IMR-90 (cell line): ENCODE results near the gene PKHD1. TPM values are rescaled to one million over a fixed set of nuclear protein-coding genes. Genes with fewer than 3 reads are reported as not detected.

Experiments
- ATAC-seq: fragments of 200-7000 bp; cut with Tn5 transposase; 2 replicates; pipeline ENCODE4 v1.9.1; 2020; ENCODE audit warnings: low read depth, mild to moderate bottlenecking, moderate library complexity
- BruUV-seq: library from RNA; stranded (reverse); fragments of 400-500 nt; replicated peaks from 2 replicates; lab custom pipeline; 2021; lab: Mats Ljungman, UMichigan
- CTCF ChIA-PET: fragments of 300-600 bp; formaldehyde crosslinking; extraction: SDS; loops from one replicate; lab custom pipeline; 2021; ENCODE audit warnings: antibody characterized with exemption; lab: Yijun Ruan, JAX
- POLR2A ChIA-PET: fragments of 300-600 bp; sonication (Branson Sonifier 250); formaldehyde crosslinking; loops from one replicate; lab custom pipeline; 2022; ENCODE audit warnings: antibody characterized with exemption; ENCODE audit not compliant: unreplicated experiment; lab: Charles Lee
- DNase-seq: peaks from one replicate; pipeline ENCODE4 v3.0.0; 2013
- H2AFZ ChIP-seq: replicated peaks from 2 replicates; pipeline ENCODE3; 2013; ENCODE audit warnings: low read length, mild to moderate bottlenecking; ENCODE audit not compliant: poor library complexity
- H2AK5ac ChIP-seq: 2 replicates; pipeline ENCODE4 v1.6.1; 2013; ENCODE audit warnings: low read depth, low read length, inconsistent platforms
- H2AK9ac ChIP-seq: replicated peaks from 2 replicates; pipeline ENCODE3; 2013; ENCODE audit warnings: mild to moderate bottlenecking, low read depth, low read length, moderate library complexity; ENCODE audit not compliant: poor library complexity
- H2BK120ac ChIP-seq: 2 replicates; pipeline ENCODE4 v1.6.1; 2013; ENCODE audit warnings: low read depth, low read length, inconsistent platforms
- H2BK15ac ChIP-seq: 3 replicates; pipeline ENCODE4 v1.6.1; 2013; ENCODE audit warnings: low read depth, low read length, inconsistent platforms
- H2BK20ac ChIP-seq: 2 replicates; pipeline ENCODE4 v1.6.1; 2013; ENCODE audit warnings: low read depth, mild to moderate bottlenecking, inconsistent platforms, low read length, moderate library complexity
- H2BK5ac ChIP-seq: 2 replicates; pipeline ENCODE4 v1.6.1; 2013; ENCODE audit warnings: mild to moderate bottlenecking, low read depth, low read length, inconsistent platforms; ENCODE audit not compliant: poor library complexity, severe bottlenecking
- H3K14ac ChIP-seq: replicated peaks from 2 replicates; pipeline ENCODE4 v1.6.1; 2013; ENCODE audit warnings: low read depth, low read length, inconsistent platforms
- H3K18ac ChIP-seq: 2 replicates; pipeline ENCODE4 v1.6.1; 2013; ENCODE audit warnings: low read depth, low read length, control low read depth
- H3K23ac ChIP-seq: 2 replicates; pipeline ENCODE4 v1.6.1; 2013; ENCODE audit warnings: low read depth, low read length, inconsistent platforms
- H3K27ac ChIP-seq: 2 replicates; pipeline ENCODE4 v1.5.1; 2013; ENCODE audit warnings: mild to moderate bottlenecking, control low read depth, low read length; ENCODE audit not compliant: insufficient read depth
- H3K27me3 ChIP-seq: 2 replicates; pipeline ENCODE4 v1.6.1; 2013; ENCODE audit warnings: low read length; ENCODE audit not compliant: control insufficient read depth, insufficient read depth
- H3K36me3 ChIP-seq: 2 replicates; pipeline ENCODE4 v1.6.1; 2013; ENCODE audit warnings: low read length, mixed read lengths; ENCODE audit not compliant: control insufficient read depth, insufficient read depth
- H3K4ac ChIP-seq: 2 replicates; pipeline ENCODE4 v1.6.1; 2013; ENCODE audit warnings: low read depth, low read length, inconsistent platforms
- H3K4me1 ChIP-seq: 2 replicates; pipeline ENCODE4 v1.6.1; 2013; ENCODE audit warnings: low read length, mixed read lengths; ENCODE audit not compliant: control insufficient read depth, insufficient read depth
- H3K4me2 ChIP-seq: 2 replicates; pipeline ENCODE4 v1.6.1; 2013; ENCODE audit warnings: low read depth, mild to moderate bottlenecking, control low read depth, low read length, moderate library complexity
- H3K4me3 ChIP-seq: 2 replicates; pipeline ENCODE4 v1.5.1; 2013; ENCODE audit warnings: low read depth, mild to moderate bottlenecking, control low read depth, low read length, moderate library complexity; ENCODE audit not compliant: insufficient read depth
- H3K56ac ChIP-seq: 2 replicates; pipeline ENCODE4 v1.6.1; 2013; ENCODE audit warnings: low read length, inconsistent platforms; ENCODE audit not compliant: insufficient read depth; ENCODE audit errors: extremely low read depth
- H3K79me1 ChIP-seq, 2 experiments: 2 replicates each; pipeline ENCODE4 v1.6.1; 2013; ENCODE audit warnings: low read length in 2 of 2, inconsistent platforms in 1 of 2, low read depth in 1 of 2
- H3K9ac ChIP-seq: 2 replicates; pipeline ENCODE4 v1.6.1; 2013; ENCODE audit warnings: low read depth, low read length, control low read depth
- H3K9me1 ChIP-seq: 2 replicates; pipeline ENCODE4 v1.6.1; 2013; ENCODE audit warnings: low read length, inconsistent platforms; ENCODE audit not compliant: insufficient read depth
- H3K9me3 ChIP-seq: 2 replicates; pipeline ENCODE4 v1.6.1; 2013; ENCODE audit warnings: low read length; ENCODE audit not compliant: control insufficient read depth, insufficient read depth
- H4K20me1 ChIP-seq: 2 replicates; pipeline ENCODE4 v1.6.1; 2013; ENCODE audit warnings: low read length, inconsistent platforms; ENCODE audit not compliant: insufficient read depth
- H4K5ac ChIP-seq: 2 replicates; pipeline ENCODE4 v1.6.1; 2013; ENCODE audit warnings: mild to moderate bottlenecking, low read depth, low read length, control low read depth
- H4K8ac ChIP-seq, 2 experiments: 2 replicates each; pipeline ENCODE4 v1.6.1; 2013; ENCODE audit warnings: low read depth in 2 of 2, low read length in 2 of 2, control low read depth in 1 of 2, inconsistent platforms in 1 of 2
- H4K91ac ChIP-seq: 2 replicates; pipeline ENCODE4 v1.6.1; 2013; ENCODE audit warnings: low read depth, low read length, inconsistent platforms; ENCODE audit not compliant: insufficient read depth
- CEBPB ChIP-seq: IDR thresholded peaks from 2 replicates; pipeline ENCODE4 v1.6.1; 2012; ENCODE audit warnings: low read depth, low read length, improper control_type of control experiment
- ELK1 ChIP-seq: fragments of 150-350 bp; IDR thresholded peaks from 2 replicates; pipeline ENCODE4 v1.6.1; 2016; ENCODE audit warnings: low read depth, mild to moderate bottlenecking, low read length, moderate library complexity, borderline replicate concordance
- MAZ ChIP-seq: IDR thresholded peaks from 2 replicates; pipeline ENCODE4 v1.6.1; 2012; ENCODE audit warnings: low read depth, mild to moderate bottlenecking, low read length, improper control_type of control experiment, moderate library complexity, borderline replicate concordance
- MXI1 ChIP-seq: IDR thresholded peaks from 2 replicates; pipeline ENCODE4 v1.6.1; 2012; ENCODE audit warnings: low read depth, mild to moderate bottlenecking, low read length, moderate library complexity, borderline replicate concordance
- NFE2L2 ChIP-seq: fragments of 150-350 bp; IDR thresholded peaks from 2 replicates; pipeline ENCODE4 v1.6.1; 2016; ENCODE audit warnings: low read depth, mild to moderate bottlenecking, low read length
- SMC3 ChIP-seq: fragments of 150-350 bp; IDR thresholded peaks from 2 replicates; pipeline ENCODE4 v1.6.1; 2016; ENCODE audit warnings: low read depth, mild to moderate bottlenecking, antibody characterized with exemption, low read length, moderate library complexity
- WGBS, 2 experiments: methylation state at CpG; one replicate each; pipeline versions ENCODE4 v1.1.5 to v1.1.7; 2013; ENCODE audit warnings: missing lambda C conversion rate in 2 of 2; ENCODE audit not compliant: insufficient read length in 1 of 2; ENCODE audit errors: extremely low coverage in 2 of 2; 5-methylcytosine and 5-hydroxymethylcytosine counted together
- dilution Hi-C: fragments of 300-500 bp; cut with HindIII; formaldehyde crosslinking; loops from one replicate; pipeline ENCODE4 v1.14.3; 2018; ENCODE audit warnings: low sequenced_read_pairs; ENCODE audit not compliant: unreplicated experiment
- in situ Hi-C: fragments of 300-500 bp; cut with MboI; formaldehyde crosslinking; loops from 3 replicates; pipeline ENCODE4 v1.14.3; 2019; ENCODE audit warnings: low sequenced_read_pairs, inconsistent platforms, mixed read lengths
- intact Hi-C: fragments of 100-400 bp; cut with micrococcal nuclease; formaldehyde crosslinking; loops from 2 replicates; pipeline ENCODE4 v1.10.0; 2022
- polyA plus RNA-seq, 3 experiments: library from polyadenylated mRNA; depleted of rRNA; stranded (reverse); fragments of >200 nt; gene quantifications; 2 replicates each; pipeline ENCODE4 v1.2.3, GENCODE V29; 2012; ENCODE audit warnings: low replicate concordance in 1 of 3
- total RNA-seq: library from RNA; depleted of rRNA; stranded (reverse); fragments of >200 nt; gene quantifications from 2 replicates; pipeline ENCODE4 v1.2.3, GENCODE V29; 2012

Gene PKHD1
- total and polyA plus RNA-seq, 2 of the 4 experiments (the other 2 are of a cell fraction) = not detected

- CTCF ChIA-PET = no interaction called here
- Histone ChIP-seq H3K9ac (no peak overlapping the region), H3K18ac (no peak overlapping the region), H3K9me1 (no peaks in the 10 kb centered on the region), H3K27me3 (no peaks in the 10 kb centered on the region), H2AK9ac (no peak overlapping the region), H3K14ac (no peak overlapping the region), H4K5ac (no peak overlapping the region), H4K91ac (no peak overlapping the region), H3K4me3 (no peak overlapping the region), H3K9me3 (no peaks in the 10 kb centered on the region), H3K56ac (no peak overlapping the region), H3K36me3 (no peaks in the 10 kb centered on the region), H2BK20ac (no peak overlapping the region), H2AFZ (no peak overlapping the region), H4K8ac (no peak overlapping the region), H3K23ac (no peak overlapping the region), H2BK120ac (no peak overlapping the region), H3K4me2 (no peak overlapping the region), H2AK5ac (no peak overlapping the region), H2BK5ac (no peak overlapping the region), H2BK15ac (no peak overlapping the region), H3K4me1 (no peaks in the 10 kb centered on the region), H3K27ac (no peak overlapping the region), H3K79me1 (no peaks in the 10 kb centered on the region), H4K20me1 (no peaks in the 10 kb centered on the region), H3K4ac (no peak overlapping the region)
- in situ Hi-C loops (no loop called here), intact Hi-C loops (no loop called here), dilution Hi-C loops (no loop called here)
- ATAC-seq = no peak
- no TSS peak for BruUV-seq
- no peak for DNase-seq
- WGBS, 2 experiments = no CpG with 5 or more reads among the region's 4 CpGs
- POLR2A ChIA-PET = no interaction called here
- no peak for TF ChIP-seq MXI1
- TF ChIP-seq CEBPB = no peak
- no peak for TF ChIP-seq MAZ
- no peak for TF ChIP-seq NFE2L2
- TF ChIP-seq SMC3 = no peak
- no peak for TF ChIP-seq ELK1
Measured at GRCh38 chr6:51901766-51902764, 185.3 kb downstream of the PKHD1 start.
